Left forelimb (tissue), 1 donor: Measurements from ENCODE around the gene HIVEP2.

Source experiments
- DNase-seq: peaks from one replicate; pipeline ENCODE4 v3.0.0-alpha.2; 2018; ENCODE audit warnings: low spot score

Gene HIVEP2

GRCh38 chr6:142925575-142926110 lies 19.3 kb downstream of the HIVEP2 start:
- DNase-seq, result no peak

DNA sequence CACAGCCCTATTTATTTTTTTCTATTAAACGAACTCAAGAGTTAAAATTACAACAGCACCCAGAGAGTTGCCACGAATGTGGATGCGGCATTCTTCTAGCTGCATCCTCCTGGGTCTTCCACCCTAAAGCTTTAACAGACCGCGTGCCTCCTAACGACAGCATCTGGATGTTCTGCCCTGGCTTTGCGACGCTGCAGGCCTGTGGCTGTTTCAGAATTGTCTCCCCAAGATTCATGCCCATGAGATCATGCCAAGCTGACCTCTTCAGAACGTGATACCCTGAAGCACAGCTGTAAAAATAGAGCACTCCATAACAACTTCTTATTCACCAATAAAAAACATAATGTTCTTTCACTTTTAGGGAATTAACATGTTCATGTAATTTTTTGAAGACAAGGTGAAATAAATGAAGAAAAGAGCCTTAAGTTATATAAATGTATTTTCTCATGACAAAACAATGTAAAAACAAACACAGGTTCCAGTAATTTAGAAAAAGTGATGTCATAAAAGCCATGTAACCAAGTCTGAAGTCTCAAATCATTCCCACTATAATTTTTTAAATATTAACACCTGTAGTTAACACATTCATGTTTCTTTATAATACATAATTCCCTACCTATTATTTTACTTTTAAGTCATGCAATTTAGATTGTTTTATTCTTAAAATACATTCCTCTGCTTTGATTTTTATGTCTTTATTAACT lies 26.5 kb downstream of the HIVEP2 start:
- no peak for DNase-seq

DNA sequence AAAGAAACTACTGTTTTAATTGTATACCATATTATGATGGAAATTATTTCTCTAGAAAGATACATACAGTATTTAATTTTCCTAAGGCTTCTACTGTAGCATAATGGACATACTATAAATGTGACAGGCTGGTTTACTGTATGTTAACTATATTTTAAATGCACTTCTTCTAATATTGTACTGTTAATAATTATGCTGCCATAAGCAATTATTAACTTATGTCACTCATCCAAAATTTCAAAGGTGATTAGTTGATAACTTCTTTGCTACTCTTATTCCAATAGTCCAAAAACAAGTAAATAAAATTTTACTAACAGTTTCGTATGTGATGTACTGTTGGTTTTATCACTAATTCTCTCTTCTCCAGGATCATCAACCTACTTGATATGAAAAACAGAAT lies 28.1 kb downstream of the HIVEP2 start:
- no peak for DNase-seq

- no peak for DNase-seq
Observed at GRCh38 chr6:142914937-142915697, 29.9 kb downstream of the HIVEP2 start.

GRCh38 chr6:142914369-142914768 lies 30.6 kb downstream of the HIVEP2 start:
- DNase-seq, result no peak

DNA sequence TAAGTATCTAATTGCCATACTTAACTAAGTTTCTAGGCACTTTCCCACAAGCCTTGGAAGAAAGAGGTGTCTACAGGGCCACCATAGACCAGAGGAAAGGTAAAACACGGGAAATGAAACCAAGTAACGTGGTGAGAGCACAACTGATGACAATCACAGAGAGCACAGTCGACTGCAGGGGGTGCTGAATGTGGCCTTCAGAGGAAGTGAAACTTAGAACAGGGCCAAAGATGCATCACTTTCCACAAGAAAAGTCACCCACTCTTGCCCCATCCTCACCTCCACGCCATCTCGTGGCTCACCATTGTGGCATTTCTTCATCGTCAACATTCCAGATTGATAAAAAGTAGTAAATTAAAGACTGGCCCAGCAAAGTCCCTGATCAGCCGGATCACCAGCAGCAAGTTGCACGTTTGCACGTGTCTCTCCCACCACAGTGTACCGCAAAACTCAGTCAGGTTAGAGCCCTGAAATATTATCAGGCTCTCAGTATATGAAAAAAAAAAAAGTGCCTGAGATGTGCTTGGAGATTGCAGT lies 31.4 kb downstream of the HIVEP2 start:
- DNase-seq, result no peak

- no peak for DNase-seq
Observed at GRCh38 chr6:142913036-142913510, 31.9 kb downstream of the HIVEP2 start.

- DNase-seq, result no peak
Observed at GRCh38 chr6:142912125-142912524, 32.9 kb downstream of the HIVEP2 start.

DNA sequence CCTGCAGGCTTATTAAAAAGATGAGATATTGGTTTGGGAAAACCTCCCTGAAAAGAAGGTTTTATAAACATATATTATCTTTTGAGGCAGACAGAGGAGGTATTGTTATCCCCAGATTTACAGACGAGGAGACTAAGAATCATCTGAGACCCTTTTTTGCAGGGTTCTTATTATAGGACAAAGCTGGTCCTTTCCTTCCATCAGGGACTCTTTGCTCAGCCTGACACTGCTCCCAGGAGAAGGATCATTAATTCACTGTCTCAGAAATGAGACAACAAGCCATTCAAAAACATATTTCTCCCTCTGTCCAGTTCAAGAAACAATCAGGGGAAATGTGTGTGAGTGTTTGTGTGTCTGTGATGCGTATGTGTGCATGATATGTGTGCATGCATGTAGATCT lies 33.5 kb downstream of the HIVEP2 start:
- no peak for DNase-seq

- no peak for DNase-seq
Observed at GRCh38 chr6:142909686-142910085, 35.3 kb downstream of the HIVEP2 start.

GRCh38 chr6:142908235-142908634 lies 36.7 kb downstream of the HIVEP2 start:
- no peak for DNase-seq

DNA sequence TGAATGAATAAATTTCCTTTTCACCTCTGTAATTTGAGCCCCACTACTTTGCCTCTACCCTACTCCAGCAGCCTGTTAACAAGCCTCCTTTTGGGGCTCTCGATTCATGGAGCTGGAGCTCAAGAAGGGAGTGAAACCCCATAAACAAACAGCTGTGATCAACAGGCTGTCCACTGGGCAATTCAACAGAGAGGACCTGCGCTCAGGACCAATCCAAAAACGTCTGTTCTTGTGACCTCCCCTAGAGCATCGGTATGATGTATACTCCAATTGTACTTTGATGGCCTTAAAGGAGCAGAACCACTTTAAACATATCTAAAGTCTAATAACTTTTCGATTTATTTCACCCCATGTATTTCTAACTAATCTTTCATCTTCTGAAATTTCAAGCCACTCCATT lies 37.4 kb downstream of the HIVEP2 start:
- no peak for DNase-seq

- no peak for DNase-seq
Observed at GRCh38 chr6:142906945-142907470, 38.0 kb downstream of the HIVEP2 start.

- DNase-seq, result no peak
Observed at GRCh38 chr6:142903812-142904211, 41.2 kb downstream of the HIVEP2 start.

GRCh38 chr6:142902636-142903053 lies 42.3 kb downstream of the HIVEP2 start:
- DNase-seq, result no peak

GRCh38 chr6:142901611-142902010 lies 43.4 kb downstream of the HIVEP2 start:
- no peak for DNase-seq

- no peak for DNase-seq
Observed at GRCh38 chr6:142900227-142900971, 44.6 kb downstream of the HIVEP2 start.

DNA sequence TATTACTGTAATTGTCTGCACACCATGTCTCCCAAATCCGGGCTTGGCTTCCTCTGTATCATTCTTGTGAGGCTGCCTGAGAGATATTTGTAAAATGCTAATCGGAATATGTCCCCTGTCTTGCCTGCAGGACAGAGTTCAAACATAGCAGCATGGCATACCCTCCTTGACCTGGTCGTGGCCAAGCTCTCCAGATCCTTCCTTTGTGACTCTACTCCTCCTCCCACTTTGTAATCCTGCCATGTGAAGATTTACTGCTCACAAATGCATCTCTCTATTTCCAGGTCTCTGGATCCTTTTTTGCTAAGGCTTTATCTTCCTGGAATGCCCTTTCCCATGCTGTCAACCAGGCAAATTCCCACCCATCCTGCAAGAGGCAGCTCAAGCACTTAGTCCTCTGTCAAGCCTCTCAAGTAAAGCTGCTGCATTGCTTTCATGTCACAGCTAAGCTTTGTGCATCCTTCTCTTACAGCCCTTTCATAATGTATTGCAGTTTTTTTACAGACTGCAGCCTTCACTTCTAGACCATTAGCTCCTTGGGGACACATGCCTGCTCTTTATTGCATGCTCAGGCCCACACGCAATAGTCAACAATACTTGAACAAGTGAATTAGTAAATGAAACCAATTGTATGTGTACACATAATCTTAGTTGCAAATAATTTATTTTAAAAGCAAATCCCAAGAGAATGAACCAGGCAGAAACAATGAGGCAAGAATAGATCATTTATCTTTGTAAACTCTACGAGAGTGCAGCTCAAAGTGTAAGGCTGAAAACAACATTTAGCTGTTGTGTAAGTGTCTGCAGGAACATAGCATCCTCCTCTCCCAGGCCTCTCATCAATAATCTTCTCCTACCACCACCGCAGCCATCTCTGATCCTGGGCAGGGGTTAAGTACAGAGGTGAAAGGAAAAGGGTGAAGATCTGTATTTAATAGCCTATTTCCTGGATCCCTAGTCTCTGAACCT lies 45.8 kb downstream of the HIVEP2 start:
- DNase-seq, result no peak

GRCh38 chr6:142897659-142898058 lies 47.3 kb downstream of the HIVEP2 start:
- DNase-seq, result no peak

- no peak for DNase-seq
Observed at GRCh38 chr6:142896732-142897131, 48.2 kb downstream of the HIVEP2 start.

DNA sequence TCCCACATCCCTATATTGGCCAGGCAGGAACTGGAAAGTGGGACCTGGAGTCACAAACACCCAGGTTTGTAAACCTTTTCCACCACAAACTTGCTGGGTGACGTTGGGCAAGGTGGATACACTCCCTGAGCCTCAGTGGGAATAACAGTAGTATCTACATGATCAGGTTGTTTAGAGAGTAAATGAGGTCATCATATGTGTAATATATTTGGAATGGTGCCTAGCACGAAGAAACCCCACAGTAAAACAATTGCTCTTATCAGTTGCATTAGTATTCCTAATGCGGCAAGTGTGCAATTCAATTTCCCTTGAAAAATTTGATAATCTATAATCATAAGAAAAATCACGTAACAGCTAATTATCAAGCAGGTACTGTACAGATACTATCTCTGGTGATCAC lies 51.9 kb downstream of the HIVEP2 start:
- DNase-seq, result no peak
